Measurements from ENCODE around the gene CACNA2D3.

- TF ChIP-seq EZH2phosphoT487 (IDR thresholded peaks at IDR 0.05; ENCODE audit: insufficient read depth, low read depth) (no peak), EZH2 (IDR thresholded peaks at IDR 0.05; ENCODE audit: insufficient read depth, poor library complexity, severe bottlenecking) (no peak)
These were observed 591.1 kb downstream of the CACNA2D3 start for GRCh38 chr3:54713455-54713854.
